Stimulated activated naive CD8-positive, alpha-beta T cell treated with anti-CD3 and anti-CD28 coated beads, Interleukin-15, Interleukin-2, amounts not matched to agents 100 U/mL and 50 U/mL, for 24 hours (primary cell): ENCODE results near the gene FDXACB1.
"Not testable (repeated sequence)": the region's sequence is repeated elsewhere in the genome, so short reads cannot be mapped to it uniquely, and the experiment has no call there.

Experiments
- ATAC-seq: fragments of 150-1000 bp; cut with Tn5 transposase; one replicate; pipeline ENCODE4 v1.10.0; 2021
- DNase-seq: peaks from one replicate; pipeline ENCODE4 v3.0.0; 2021

Gene FDXACB1

GRCh38 chr11:111908639-111909305 lies 29.8 kb upstream of the FDXACB1 start:
- DNase-seq (no peak), ATAC-seq (no peak)

GRCh38 chr11:111906680-111907079 lies 27.7 kb upstream of the FDXACB1 start:
- ATAC-seq (no peak), DNase-seq (no peak)

- DNase-seq (no peak), ATAC-seq (no peak)
Measured at GRCh38 chr11:111905411-111905810, 26.4 kb upstream of the FDXACB1 start.

- ATAC-seq (no peak), DNase-seq (no peak)
Measured at GRCh38 chr11:111886844-111887243, 7.9 kb upstream of the FDXACB1 start.

- DNase-seq, result no peak
- ATAC-seq, result no peak
Measured at GRCh38 chr11:111886032-111886431, 7.1 kb upstream of the FDXACB1 start.

- not testable (repeated sequence) for ATAC-seq, DNase-seq
Measured at GRCh38 chr11:111885053-111885452, 6.1 kb upstream of the FDXACB1 start.

- DNase-seq, result no peak
Measured at GRCh38 chr11:111882202-111882601, 3.2 kb upstream of the FDXACB1 start.

GRCh38 chr11:111879637-111879960 lies 634 bp upstream of the FDXACB1 start:
- ATAC-seq (no peak), DNase-seq (no peak)

More at GRCh38 chr11:111882202-111882601, 3.2 kb upstream of the FDXACB1 start:
- no peak for ATAC-seq

- DNase-seq (no peak), ATAC-seq (no peak)
Measured at GRCh38 chr11:111878385-111878848, 548 bp downstream of the FDXACB1 start.

- ATAC-seq, result no peak
- DNase-seq, result no peak
Measured at GRCh38 chr11:111871693-111872161, 7.2 kb downstream of the FDXACB1 start.

GRCh38 chr11:111870886-111871692 lies 7.9 kb downstream of the FDXACB1 start, which contains the start of gene ALG9:
TSS of gene ALG9 (minus strand) at chr11:111871581. CDS start at chr11:111871482, 99 bp downstream.
- peak; percentile 92 for DNase-seq
- ATAC-seq, result peak; percentile 91

- no peak for DNase-seq
- peak; percentile 3 for ATAC-seq
Measured at GRCh38 chr11:111870522-111870885, 8.5 kb downstream of the FDXACB1 start.

GRCh38 chr11:111870113-111870512 lies 8.9 kb downstream of the FDXACB1 start:
- ATAC-seq (no peak), DNase-seq (no peak)

- no peak for DNase-seq
- ATAC-seq, result no peak
Measured at GRCh38 chr11:111860257-111860656, 18.7 kb downstream of the FDXACB1 start.

- no peak for DNase-seq
- ATAC-seq, result no peak
Measured at GRCh38 chr11:111855506-111855905, 23.5 kb downstream of the FDXACB1 start.

GRCh38 chr11:111852103-111852502 lies 26.9 kb downstream of the FDXACB1 start:
- DNase-seq, result no peak
- ATAC-seq, result no peak

GRCh38 chr11:111851636-111852035 lies 27.3 kb downstream of the FDXACB1 start:
- DNase-seq, result no peak
- no peak for ATAC-seq

- DNase-seq (no peak), ATAC-seq (no peak)
Measured at GRCh38 chr11:111851067-111851466, 27.9 kb downstream of the FDXACB1 start.

- DNase-seq (no peak), ATAC-seq (no peak)
Measured at GRCh38 chr11:111849631-111850030, 29.3 kb downstream of the FDXACB1 start.

- no peak for DNase-seq
- ATAC-seq, result no peak
Measured at GRCh38 chr11:111846636-111847035, 32.3 kb downstream of the FDXACB1 start.

GRCh38 chr11:111846063-111846462 lies 32.9 kb downstream of the FDXACB1 start:
- ATAC-seq, result no peak
- DNase-seq, result no peak

- DNase-seq (no peak), ATAC-seq (no peak)
Measured at GRCh38 chr11:111845276-111846028, 33.5 kb downstream of the FDXACB1 start.

- no peak for DNase-seq
- no peak for ATAC-seq
Measured at GRCh38 chr11:111843661-111844060, 35.3 kb downstream of the FDXACB1 start.
